Measurements from ENCODE around the gene DGAT2. TPM values are rescaled to one million over a fixed set of nuclear protein-coding genes. Genes with fewer than 3 reads are reported as not detected.

DGAT2 gene
- total RNA-seq, 1 donor: 0.43 TPM

- H3K4me3 ChIP-seq (ENCODE audit: low read depth, low read length): no peak overlapping the region
- no peak for TF ChIP-seq CTCF (IDR thresholded peaks at IDR 0.05; ENCODE audit: insufficient read depth, low read depth, low read length)
- no peak for DNase-seq (ENCODE audit: low read depth)
Measured at GRCh38 chr11:75813622-75814039, 45.1 kb downstream of the DGAT2 start.

GRCh38 chr11:75814363-75814676 is 45.7 kb downstream of the DGAT2 start:
- no peak for DNase-seq (ENCODE audit: low read depth)
- no peak for TF ChIP-seq CTCF (IDR thresholded peaks at IDR 0.05; ENCODE audit: insufficient read depth, low read depth, low read length)
- H3K4me3 ChIP-seq (ENCODE audit: low read depth, low read length): peak overlapping the region; percentile 90

- peak within 1 kb of the TSS; percentile 90 for H3K4me3 ChIP-seq (ENCODE audit: low read depth, low read length)
- peak; percentile 100 for DNase-seq (ENCODE audit: low read depth)
- TF ChIP-seq CTCF (IDR thresholded peaks at IDR 0.05; ENCODE audit: insufficient read depth, low read depth, low read length): no peak
Measured at GRCh38 chr11:75814677-75815344, 46.2 kb downstream of the DGAT2 start, which contains the start of gene UVRAG. Gene UVRAG, plus strand, starts transcription at chr11:75815210. Its CDS starts 198 bp downstream, at chr11:75815408.

- peak overlapping the region; percentile 90 for H3K4me3 ChIP-seq (ENCODE audit: low read depth, low read length)
- peak; percentile 47 for DNase-seq (ENCODE audit: low read depth)
- TF ChIP-seq CTCF (IDR thresholded peaks at IDR 0.05; ENCODE audit: insufficient read depth, low read depth, low read length): no peak
Measured at GRCh38 chr11:75815345-75816168, 47.0 kb downstream of the DGAT2 start.

- DNase-seq (ENCODE audit: low read depth): peak; percentile 31
- no peak for TF ChIP-seq CTCF (IDR thresholded peaks at IDR 0.05; ENCODE audit: insufficient read depth, low read depth, low read length)
- H3K4me3 ChIP-seq (ENCODE audit: low read depth, low read length): peak overlapping the region; percentile 90
Measured at GRCh38 chr11:75816561-75817239, 48.1 kb downstream of the DGAT2 start.

GRCh38 chr11:75820645-75821044 is 52.1 kb downstream of the DGAT2 start:
- peak; percentile 64 for DNase-seq (ENCODE audit: low read depth)
- no peak for TF ChIP-seq CTCF (IDR thresholded peaks at IDR 0.05; ENCODE audit: insufficient read depth, low read depth, low read length)
- no peak overlapping the region for H3K4me3 ChIP-seq (ENCODE audit: low read depth, low read length)
